ENCODE data around the gene ATP5MC2.
"Not testable (repeated sequence)": the region's sequence is repeated elsewhere in the genome, so short reads cannot be mapped to it uniquely, and the experiment has no call there.

ATP5MC2 gene

GRCh38 chr12:53644133-53644532, 31.8 kb downstream of the ATP5MC2 start:
- no peak for DNase-seq

- no peak for DNase-seq
Measured at GRCh38 chr12:53643232-53643979, 32.5 kb downstream of the ATP5MC2 start.

GRCh38 chr12:53638057-53638456, 37.8 kb downstream of the ATP5MC2 start:
- DNase-seq: no peak

GRCh38 chr12:53636641-53637040, 39.2 kb downstream of the ATP5MC2 start:
- DNase-seq: no peak

DNA sequence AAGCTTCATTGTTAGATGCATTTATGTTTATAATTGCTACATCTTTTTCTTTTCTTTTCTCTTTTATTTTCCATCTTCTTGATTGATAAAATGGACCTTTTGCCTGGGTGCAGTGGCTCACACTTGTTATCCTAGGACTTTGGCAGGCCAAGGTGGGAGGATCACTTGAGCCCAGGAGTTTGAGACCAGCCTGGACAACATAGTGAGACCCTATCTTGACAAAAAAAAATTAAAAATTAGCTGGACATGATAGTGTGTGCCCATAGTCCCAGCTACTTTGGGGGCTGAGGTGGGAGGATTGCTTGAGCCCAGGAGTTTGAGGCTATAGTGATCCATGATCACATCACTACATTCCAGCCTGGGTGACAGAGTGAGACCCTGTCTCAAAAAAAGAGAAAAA, 40.2 kb downstream of the ATP5MC2 start:
- not testable (repeated sequence) for DNase-seq

DNA sequence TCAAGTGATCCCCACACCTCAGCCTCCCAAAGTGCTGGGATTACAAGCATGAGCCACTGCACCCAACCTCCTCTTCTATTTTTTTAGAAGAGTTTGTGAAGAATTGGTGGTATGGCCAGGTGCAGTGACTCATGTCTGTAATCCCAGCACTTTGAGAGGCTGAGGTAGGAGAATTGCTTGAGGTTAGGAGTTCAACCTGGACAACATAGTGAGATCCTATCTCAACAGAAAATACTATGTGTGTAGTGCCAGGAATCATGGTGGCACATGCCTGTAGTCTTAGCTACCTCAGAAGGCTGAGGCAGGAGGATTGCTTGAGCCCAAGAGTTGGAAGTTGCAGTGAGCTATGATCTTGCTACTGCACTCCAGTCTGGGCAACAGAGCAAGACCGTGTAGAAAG, 44.2 kb downstream of the ATP5MC2 start:
- DNase-seq: no peak

DNA sequence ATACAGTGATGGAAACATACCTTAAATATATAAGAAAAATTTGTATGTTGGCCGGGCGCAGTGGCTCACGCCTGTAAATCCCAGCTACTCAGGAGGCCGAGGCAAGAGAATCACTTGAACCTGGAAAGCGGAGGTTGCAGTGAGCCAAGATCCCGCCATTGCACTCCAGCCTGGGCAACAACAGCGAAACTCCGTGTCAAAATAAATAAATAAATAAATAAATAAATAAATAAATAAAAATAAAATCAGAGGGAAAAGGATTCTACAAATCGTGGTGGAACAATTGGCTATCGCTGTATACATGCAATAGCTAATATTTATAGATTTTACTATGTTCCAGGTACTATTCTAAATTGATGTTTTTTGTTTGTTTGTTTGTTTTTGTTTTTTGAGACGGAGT, 48.0 kb downstream of the ATP5MC2 start:
- DNase-seq: no peak

- no peak for DNase-seq
Measured at GRCh38 chr12:53626702-53627169, 49.1 kb downstream of the ATP5MC2 start.

DNA sequence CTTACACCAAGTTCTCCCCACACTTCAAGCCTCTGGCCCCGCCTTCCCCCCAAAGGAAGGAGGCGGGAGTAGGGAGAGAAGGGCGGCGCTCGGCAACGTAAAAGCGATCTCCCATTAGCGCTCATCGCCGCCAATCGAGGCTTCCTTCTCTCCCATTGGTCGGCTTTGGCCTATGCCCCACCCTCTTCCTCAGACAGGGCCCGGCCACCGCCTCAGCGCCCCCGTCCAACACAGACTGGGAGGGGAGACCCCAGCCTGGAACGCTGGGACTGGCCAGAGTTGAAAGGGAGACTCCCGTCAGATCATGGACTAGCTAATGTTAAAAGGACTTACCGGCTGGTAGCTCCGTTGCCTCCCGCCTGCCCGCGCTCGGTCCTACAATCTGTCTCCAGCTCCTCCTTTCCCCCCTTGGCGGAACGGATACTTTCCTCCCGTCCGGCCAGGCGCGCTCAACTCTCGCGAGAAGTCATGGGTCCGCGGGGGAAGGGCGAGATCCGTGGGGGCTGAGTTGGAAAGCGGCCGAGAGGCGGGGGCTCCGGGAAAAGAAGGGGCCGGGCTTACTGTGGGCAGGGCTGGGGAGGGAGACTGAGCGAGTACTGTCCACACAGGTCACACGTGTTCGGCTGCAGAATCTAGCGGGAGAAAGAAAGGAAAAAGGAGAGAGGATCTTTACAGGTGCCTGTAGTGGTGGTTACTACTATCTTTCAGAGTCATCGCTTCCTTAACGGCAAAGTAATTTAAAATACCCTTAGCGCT, 49.8 kb downstream of the ATP5MC2 start, which contains the start of gene ATF7:
TSS of gene ATF7 (minus strand) at position 437 of the 756 bp plus-strand sequence. CDS start 25,382 bp downstream, outside the sequence.
- peak; percentile 96 for DNase-seq

GRCh38 chr12:53625373-53625945, 50.4 kb downstream of the ATP5MC2 start:
- no peak for DNase-seq

- DNase-seq: no peak
Measured at GRCh38 chr12:53624956-53625355, 50.9 kb downstream of the ATP5MC2 start.

DNA sequence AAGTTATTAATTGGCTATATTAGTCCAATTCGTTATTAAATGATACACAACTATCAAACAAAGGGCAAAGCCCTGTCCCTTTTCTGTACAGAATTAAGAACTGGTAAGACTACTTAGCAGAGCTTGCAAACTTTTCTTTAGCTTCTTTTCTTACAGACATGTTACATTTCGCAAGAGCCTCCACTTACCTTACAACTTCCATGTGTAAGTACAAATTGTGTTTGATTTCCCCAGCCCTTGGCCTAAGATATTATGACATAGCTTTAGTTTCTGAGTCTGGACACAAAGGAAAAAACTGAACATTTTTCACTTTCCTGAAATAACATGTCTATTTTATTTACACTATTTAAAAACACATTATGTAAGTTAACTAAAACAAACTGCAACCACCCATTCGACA, 51.4 kb downstream of the ATP5MC2 start:
- no peak for DNase-seq

- no peak for DNase-seq
Measured at GRCh38 chr12:53623548-53624385, 52.1 kb downstream of the ATP5MC2 start.

DNA sequence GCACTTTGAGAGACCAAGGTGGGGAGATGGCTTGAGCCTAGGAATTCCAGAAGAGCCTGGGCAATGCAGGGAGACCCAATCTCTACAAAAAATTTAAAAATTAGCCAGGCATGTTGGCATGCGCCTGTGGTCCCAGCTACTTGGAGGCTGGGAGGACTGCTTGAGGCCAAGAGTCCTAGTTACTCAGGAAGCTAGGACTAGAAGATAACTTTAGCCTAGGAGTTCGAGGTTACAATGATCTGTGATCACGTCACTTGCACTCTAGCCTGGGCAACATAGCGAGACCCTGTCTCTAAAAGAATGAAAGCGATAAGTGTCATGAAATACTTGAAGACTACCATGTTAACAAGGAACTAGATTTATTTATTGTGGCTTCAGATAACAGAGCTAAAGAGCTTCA, 53.2 kb downstream of the ATP5MC2 start:
- no peak for DNase-seq

GRCh38 chr12:53618275-53618674, 57.6 kb downstream of the ATP5MC2 start:
- DNase-seq: no peak

- DNase-seq: no peak
Measured at GRCh38 chr12:53617700-53618099, 58.2 kb downstream of the ATP5MC2 start.

- no peak for DNase-seq
Measured at GRCh38 chr12:53616950-53617349, 58.9 kb downstream of the ATP5MC2 start.

Data from stimulated activated naive CD4-positive, alpha-beta T cell treated with Interleukin-2 at 50 U/mL for 16 hours (primary cell).